Measurements from ENCODE around the gene NXF3. TPM values are rescaled to one million over a fixed set of nuclear protein-coding genes. Genes with fewer than 3 reads are reported as not detected.
"Not testable (repeated sequence)": the region's sequence is repeated elsewhere in the genome, so short reads cannot be mapped to it uniquely, and the experiment has no call there.

Gene NXF3, protein sequence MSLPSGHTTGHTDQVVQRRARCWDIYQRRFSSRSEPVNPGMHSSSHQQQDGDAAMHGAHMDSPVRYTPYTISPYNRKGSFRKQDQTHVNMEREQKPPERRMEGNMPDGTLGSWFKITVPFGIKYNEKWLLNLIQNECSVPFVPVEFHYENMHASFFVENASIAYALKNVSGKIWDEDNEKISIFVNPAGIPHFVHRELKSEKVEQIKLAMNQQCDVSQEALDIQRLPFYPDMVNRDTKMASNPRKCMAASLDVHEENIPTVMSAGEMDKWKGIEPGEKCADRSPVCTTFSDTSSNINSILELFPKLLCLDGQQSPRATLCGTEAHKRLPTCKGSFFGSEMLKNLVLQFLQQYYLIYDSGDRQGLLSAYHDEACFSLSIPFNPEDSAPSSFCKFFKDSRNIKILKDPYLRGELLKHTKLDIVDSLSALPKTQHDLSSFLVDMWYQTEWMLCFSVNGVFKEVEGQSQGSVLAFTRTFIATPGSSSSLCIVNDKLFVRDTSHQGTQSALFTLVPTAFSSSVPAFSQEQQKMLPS
- total RNA-seq, result not detected

- TF ChIP-seq, protein P1, sequence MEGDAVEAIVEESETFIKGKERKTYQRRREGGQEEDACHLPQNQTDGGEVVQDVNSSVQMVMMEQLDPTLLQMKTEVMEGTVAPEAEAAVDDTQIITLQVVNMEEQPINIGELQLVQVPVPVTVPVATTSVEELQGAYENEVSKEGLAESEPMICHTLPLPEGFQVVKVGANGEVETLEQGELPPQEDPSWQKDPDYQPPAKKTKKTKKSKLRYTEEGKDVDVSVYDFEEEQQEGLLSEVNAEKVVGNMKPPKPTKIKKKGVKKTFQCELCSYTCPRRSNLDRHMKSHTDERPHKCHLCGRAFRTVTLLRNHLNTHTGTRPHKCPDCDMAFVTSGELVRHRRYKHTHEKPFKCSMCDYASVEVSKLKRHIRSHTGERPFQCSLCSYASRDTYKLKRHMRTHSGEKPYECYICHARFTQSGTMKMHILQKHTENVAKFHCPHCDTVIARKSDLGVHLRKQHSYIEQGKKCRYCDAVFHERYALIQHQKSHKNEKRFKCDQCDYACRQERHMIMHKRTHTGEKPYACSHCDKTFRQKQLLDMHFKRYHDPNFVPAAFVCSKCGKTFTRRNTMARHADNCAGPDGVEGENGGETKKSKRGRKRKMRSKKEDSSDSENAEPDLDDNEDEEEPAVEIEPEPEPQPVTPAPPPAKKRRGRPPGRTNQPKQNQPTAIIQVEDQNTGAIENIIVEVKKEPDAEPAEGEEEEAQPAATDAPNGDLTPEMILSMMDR (IDR thresholded peaks at IDR 0.05), result no peak
- intact Hi-C loops (cut with DNase I), result no loop called here
- Histone ChIP-seq H3K4me3 (no peak within 1 kb of the TSS), H3K27me3 (no peaks in the 10 kb centered on the region), H3K9me3 (no peaks in the 10 kb centered on the region), H3K4me1 (no peaks in the 10 kb centered on the region), H3K36me3 (no peaks in the 10 kb centered on the region), H3K27ac (no peak within 1 kb of the TSS)
- DNase-seq (ENCODE audit: low spot score in 2 of 2), result no peak
These were observed at the start of gene NXF3 for GRCh38 chrX:103092942-103093341. Gene NXF3, minus strand, starts transcription at chrX:103093143. Its CDS starts 120 bp downstream, at chrX:103093023.

DNA sequence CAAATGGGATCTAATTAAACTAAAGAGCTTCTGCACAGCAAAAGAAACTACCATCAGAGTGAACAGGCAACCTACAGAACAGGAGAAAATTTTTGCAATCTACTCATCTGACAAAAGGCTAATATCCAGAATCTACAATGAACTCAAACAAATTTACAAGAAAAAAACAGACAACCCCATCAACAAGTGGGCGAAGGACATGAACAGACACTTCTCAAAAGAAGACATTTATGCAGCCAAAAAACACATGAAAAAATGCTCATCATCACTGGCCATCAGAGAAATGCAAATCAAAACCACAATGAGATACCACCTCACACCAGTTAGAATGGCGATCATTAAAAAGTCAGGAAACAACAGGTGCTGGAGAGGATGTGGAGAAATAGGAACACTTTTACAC, 43.6 kb upstream of the NXF3 start:
- H3K27me3 ChIP-seq; DNase-seq (ENCODE audit: low spot score in 2 of 2); H3K4me1 ChIP-seq; H3K4me3 ChIP-seq; H3K9me3 ChIP-seq; H3K36me3 ChIP-seq; H3K27ac ChIP-seq; intact Hi-C loops (cut with DNase I): not testable (repeated sequence)

DNA sequence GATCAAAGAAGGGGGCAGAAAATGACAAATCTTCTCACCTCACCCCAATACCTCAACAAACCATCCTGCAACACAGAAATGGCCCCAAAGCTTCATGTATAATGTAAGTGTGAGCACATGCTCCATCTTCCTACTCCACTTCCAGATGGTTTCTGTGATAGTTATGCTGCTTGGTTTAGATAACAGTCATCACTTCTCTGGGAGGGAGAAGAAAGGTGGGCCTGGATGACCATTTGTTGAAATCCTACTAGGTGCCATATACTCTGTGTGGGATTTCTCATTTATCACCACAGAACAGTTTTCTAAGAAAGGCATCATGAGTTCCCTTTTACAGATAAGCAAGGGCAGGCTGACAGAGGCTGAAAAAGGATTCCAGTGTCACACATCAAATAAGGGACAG, 31.3 kb upstream of the NXF3 start:
- no peak overlapping the region for H3K4me3 ChIP-seq
- no peaks in the 10 kb centered on the region for H3K27me3 ChIP-seq
- no peaks in the 10 kb centered on the region for H3K4me1 ChIP-seq
- no peak for DNase-seq (ENCODE audit: low spot score in 2 of 2)
- TF ChIP-seq, protein P1 (IDR thresholded peaks at IDR 0.05), result no peak
- H3K9me3 ChIP-seq, result no peaks in the 10 kb centered on the region
- H3K36me3 ChIP-seq, result no peaks in the 10 kb centered on the region
- intact Hi-C loops (cut with DNase I), result no loop called here
- H3K27ac ChIP-seq, result no peak overlapping the region

DNA sequence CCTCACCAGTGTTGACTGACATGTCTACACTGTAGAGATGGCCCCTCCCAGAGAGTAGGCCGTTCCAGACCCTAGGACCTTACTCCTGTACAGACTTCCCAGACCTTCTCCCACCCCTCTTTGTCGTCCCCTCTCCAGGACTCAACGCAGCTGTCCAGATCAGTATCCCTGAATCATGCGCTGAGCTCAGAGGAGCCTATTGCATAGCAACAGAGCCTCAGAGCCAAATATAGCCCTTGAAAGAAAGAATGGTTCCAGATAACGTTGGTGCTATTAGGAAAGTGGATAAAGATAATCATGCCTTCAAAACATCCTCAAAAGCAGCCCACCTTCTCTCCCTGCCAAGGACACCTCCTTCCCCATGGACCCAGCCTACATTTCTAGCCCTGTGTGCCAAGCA, 27.8 kb upstream of the NXF3 start:
- intact Hi-C loops (cut with DNase I), result no loop called here
- Histone ChIP-seq H3K36me3 (no peaks in the 10 kb centered on the region), H3K9me3 (no peaks in the 10 kb centered on the region), H3K27me3 (no peaks in the 10 kb centered on the region), H3K4me3 (no peak overlapping the region), H3K4me1 (no peaks in the 10 kb centered on the region), H3K27ac (no peak overlapping the region)
- no peak for DNase-seq (ENCODE audit: low spot score in 2 of 2)
- TF ChIP-seq, protein P1 (IDR thresholded peaks at IDR 0.05), result no peak

- H3K27me3 ChIP-seq; H3K4me3 ChIP-seq; H3K27ac ChIP-seq; H3K9me3 ChIP-seq; H3K36me3 ChIP-seq; intact Hi-C loops (cut with DNase I); H3K4me1 ChIP-seq; DNase-seq (ENCODE audit: low spot score in 2 of 2): not testable (repeated sequence)
These were observed 24.0 kb upstream of the NXF3 start for GRCh38 chrX:103116970-103117369.

DNA sequence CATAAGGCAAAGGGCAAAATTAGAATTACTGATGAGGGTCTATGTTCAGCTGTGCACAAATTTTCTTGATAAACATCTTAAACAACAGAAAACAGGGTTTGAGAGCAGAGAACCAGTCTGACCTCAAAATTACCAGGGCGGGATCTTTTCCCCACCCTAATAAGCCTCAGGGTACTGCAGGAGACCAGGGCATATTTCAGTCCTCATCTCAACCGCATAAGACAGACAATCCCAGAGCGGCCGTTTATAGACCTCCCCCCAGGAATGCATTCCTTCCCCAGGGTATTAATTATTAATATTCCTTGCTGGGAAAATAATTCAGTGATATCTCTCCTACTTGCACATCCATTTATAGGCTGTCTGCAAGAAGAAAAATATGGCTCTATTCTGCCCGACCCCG, 16.6 kb upstream of the NXF3 start:
- H3K27me3 ChIP-seq; DNase-seq (ENCODE audit: low spot score in 2 of 2); H3K36me3 ChIP-seq; H3K4me1 ChIP-seq; H3K27ac ChIP-seq; intact Hi-C loops (cut with DNase I); H3K4me3 ChIP-seq: not testable (repeated sequence)
- peaks cover 5 to 12% of the 10 kb centered on the region in 2 donors for H3K9me3 ChIP-seq

DNA sequence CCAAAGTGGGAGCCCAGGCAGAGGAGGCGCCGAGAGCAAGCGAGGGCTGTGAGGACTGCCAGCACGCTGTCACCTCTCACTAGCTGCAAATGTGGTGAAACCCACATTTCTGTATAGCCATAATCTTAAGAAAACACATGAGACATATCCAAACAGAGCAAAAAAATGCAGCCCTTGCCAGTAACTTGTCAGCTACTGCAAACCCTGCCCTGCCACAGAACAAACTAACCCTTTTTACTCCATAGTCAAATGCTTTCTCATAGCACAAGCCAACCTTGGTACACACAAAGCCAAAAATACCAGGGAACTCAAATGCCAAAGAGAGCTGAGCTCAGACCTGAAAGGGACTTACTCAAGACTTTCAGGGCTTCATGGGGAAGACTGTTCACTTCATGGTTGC, 14.9 kb upstream of the NXF3 start:
- H3K27ac ChIP-seq, result no peak overlapping the region
- H3K36me3 ChIP-seq, result no peaks in the 10 kb centered on the region
- intact Hi-C loops (cut with DNase I), result no loop called here
- no peak overlapping the region for H3K4me3 ChIP-seq
- H3K4me1 ChIP-seq, result no peaks in the 10 kb centered on the region
- no peaks in the 10 kb centered on the region for H3K27me3 ChIP-seq
- H3K9me3 ChIP-seq, result peaks cover 5 to 12% of the 10 kb centered on the region in 2 donors
- TF ChIP-seq, protein P1 (IDR thresholded peaks at IDR 0.05), result no peak
- DNase-seq (ENCODE audit: low spot score in 2 of 2), result no peak

- H3K27ac ChIP-seq; intact Hi-C loops (cut with DNase I); H3K36me3 ChIP-seq; H3K4me3 ChIP-seq; H3K27me3 ChIP-seq; H3K4me1 ChIP-seq; DNase-seq (ENCODE audit: low spot score in 2 of 2): not testable (repeated sequence)
- H3K9me3 ChIP-seq, result peaks cover 5 to 12% of the 10 kb centered on the region in 2 donors
These were observed 14.3 kb upstream of the NXF3 start for GRCh38 chrX:103107227-103107737.

GRCh38 chrX:103104370-103104769, 11.4 kb upstream of the NXF3 start:
- H3K9me3 ChIP-seq; intact Hi-C loops (cut with DNase I); H3K36me3 ChIP-seq; H3K4me1 ChIP-seq; H3K4me3 ChIP-seq; H3K27me3 ChIP-seq; H3K27ac ChIP-seq; DNase-seq (ENCODE audit: low spot score in 2 of 2): not testable (repeated sequence)

- H3K9me3 ChIP-seq; H3K27me3 ChIP-seq; H3K4me1 ChIP-seq; H3K27ac ChIP-seq; H3K4me3 ChIP-seq; H3K36me3 ChIP-seq; DNase-seq (ENCODE audit: low spot score in 2 of 2); intact Hi-C loops (cut with DNase I): not testable (repeated sequence)
These were observed 10.9 kb upstream of the NXF3 start for GRCh38 chrX:103103866-103104265.

Data from ascending aorta (tissue), 2 donors.